Measurements from ENCODE around the gene SMIM29. TPM values are rescaled to one million over a fixed set of nuclear protein-coding genes. Genes with fewer than 3 reads are reported as not detected.

SMIM29 gene
- total and polyA plus RNA-seq, 10 of the 15 experiments (the other 5 are each of a cell fraction or from before 2014, with no cell fraction given): 7.1 to 30.0 (median 16.2) TPM

- TF ChIP-seq PRDM15 (CRISPR knock-in tag; IDR thresholded peaks at IDR 0.05) (0 out of 2 replicates have a peak, but pooled peaks have one; percentile 32), RAD51 (IDR thresholded peaks at IDR 0.05) (no peak), JUND (IDR thresholded peaks at IDR 0.05; ENCODE audit: low read depth, low read length) (no peak; the same call in none of the 2 replicates), MYC (IDR thresholded peaks at IDR 0.05; ENCODE audit: insufficient read depth, insufficient read length, insufficient replicate concordance, low read length, severe bottlenecking) (peak; percentile 24), CBX3 (IDR thresholded peaks at IDR 0.05; ENCODE audit: borderline replicate concordance, low read depth) (no peak), E2F8 (IDR thresholded peaks at IDR 0.05; ENCODE audit: low read depth, partially characterized antibody) (peak; percentile 40), CREB1 (IDR thresholded peaks at IDR 0.05; ENCODE audit: low read depth) (peak; percentile 74), RELA (IDR thresholded peaks at IDR 0.05; ENCODE audit: borderline replicate concordance, partially characterized antibody) (peak; percentile 32), MTA3 (IDR thresholded peaks at IDR 0.05; ENCODE audit: borderline replicate concordance, low read length) (peak; percentile 50; the same call in 1 of the 2 replicates), LARP7 (IDR thresholded peaks at IDR 0.05) (peak; percentile 77), ZNF622 (IDR thresholded peaks at IDR 0.05) (no peak), CREM (IDR thresholded peaks at IDR 0.05; ENCODE audit: low read depth) (peak; percentile 63; the same call in 1 of the 2 replicates), CTCF (IDR thresholded peaks at IDR 0.05 in 2 of 3, conservative IDR thresholded peaks at IDR 0.05 in 1 of 3; ENCODE audit: control insufficient read depth in 2 of 3, extremely low read depth in 1 of 3, insufficient read depth in 1 of 3, low read depth in 3 of 3, low read length in 3 of 3) (no peak), HCFC1 (IDR thresholded peaks at IDR 0.05; ENCODE audit: low read length) (peak; percentile 37; the same call in 1 of the 2 replicates), DPF2 (IDR thresholded peaks at IDR 0.05) (peak; percentile 63), POU2F2 (IDR thresholded peaks at IDR 0.05; ENCODE audit: borderline replicate concordance, low read depth, low read length) (peak; percentile 99), KLF5 (IDR thresholded peaks at IDR 0.05; ENCODE audit: partially characterized antibody) (peak; percentile 65), HDAC6 (IDR thresholded peaks at IDR 0.05; ENCODE audit: unreplicated experiment) (peak; percentile 95), BCL3 (IDR thresholded peaks at IDR 0.05; ENCODE audit: borderline replicate concordance, insufficient read depth, low read depth, low read length, poor library complexity, severe bottlenecking) (no peak)
These were observed 12.1 kb downstream of the SMIM29 start, which contains the start of gene HMGA1 (continued) for GRCh38 chr6:34236443-34237315.
